Mesothelial cell of epicardium (in vitro differentiated cells): ENCODE measurements around the gene SSR4. TPM values are rescaled to one million over a fixed set of nuclear protein-coding genes. Genes with fewer than 3 reads are reported as not detected.

ENCODE experiments used
- DNase-seq, 2 experiments: peaks; one replicate each; pipeline ENCODE4 v3.0.0; 2021; ENCODE audit warnings: low spot score in 2 of 2; ENCODE audit not compliant: unreplicated experiment in 2 of 2
- H3K27ac Mint-ChIP-seq: 2 replicates; pipeline ENCODE4 v1.8.0; 2021; ENCODE audit warnings: mixed read lengths
- H3K27me3 Mint-ChIP-seq: 2 replicates; pipeline ENCODE4 v1.8.0; 2021; ENCODE audit warnings: low read depth, mixed read lengths
- H3K36me3 Mint-ChIP-seq: 2 replicates; pipeline ENCODE4 v1.8.0; 2021; ENCODE audit warnings: mixed read lengths
- H3K4me1 Mint-ChIP-seq: 2 replicates; pipeline ENCODE4 v1.8.0; 2021; ENCODE audit warnings: mixed read lengths
- H3K4me3 Mint-ChIP-seq: 2 replicates; pipeline ENCODE4 v1.8.0; 2021; ENCODE audit warnings: mild to moderate bottlenecking, moderate library complexity, mixed read lengths
- H3K9me3 Mint-ChIP-seq: 2 replicates; pipeline ENCODE4 v1.8.0; 2021; ENCODE audit warnings: mixed read lengths
- CTCF ChIP-seq: fragments of 200-600 bp; sonication (generic); IDR thresholded peaks from one replicate; pipeline ENCODE4 v1.5.0; 2021; ENCODE audit warnings: antibody characterized with exemption; ENCODE audit not compliant: unreplicated experiment
- total RNA-seq: library from RNA; stranded (reverse); gene quantifications from 3 replicates; pipeline ENCODE4 v1.2.1, GENCODE V29; 2021

The SSR4 gene
- total RNA-seq, 1 donor from 2014 or later, result 213 TPM

GRCh38 chrX:153779891-153780677 is 14.4 kb upstream of the SSR4 start:
- Mint-ChIP-seq H3K4me1 (no peaks in the 10 kb centered on the region), H3K27ac (no peak overlapping the region), H3K4me3 (no peak overlapping the region), H3K9me3 (no peaks in the 10 kb centered on the region), H3K36me3 (no peaks in the 10 kb centered on the region), H3K27me3 (no peaks in the 10 kb centered on the region)
- no peak for TF ChIP-seq CTCF
- no peak for DNase-seq

- no peaks in the 10 kb centered on the region for H3K4me1 Mint-ChIP-seq
- no peak for TF ChIP-seq CTCF
- no peaks in the 10 kb centered on the region for H3K9me3 Mint-ChIP-seq
- DNase-seq, result no peak
- no peak within 1 kb of the TSS for H3K27ac Mint-ChIP-seq
- H3K27me3 Mint-ChIP-seq, result no peaks in the 10 kb centered on the region
- no peaks in the 10 kb centered on the region for H3K36me3 Mint-ChIP-seq
- H3K4me3 Mint-ChIP-seq, result no peak within 1 kb of the TSS
Observed at GRCh38 chrX:153780678-153781427, 13.6 kb upstream of the SSR4 start, which contains the start of gene SRPK3. SRPK3 (plus strand) TSS chrX:153781041; CDS start chrX:153781087, 46 bp downstream.

GRCh38 chrX:153781428-153782047 is 12.9 kb upstream of the SSR4 start:
- Mint-ChIP-seq H3K36me3 (peaks cover 3% of the 10 kb centered on the region), H3K4me3 (no peak overlapping the region), H3K27me3 (no peaks in the 10 kb centered on the region), H3K27ac (no peak overlapping the region), H3K4me1 (no peaks in the 10 kb centered on the region), H3K9me3 (no peaks in the 10 kb centered on the region)
- TF ChIP-seq CTCF, result no peak
- DNase-seq, result no peak

GRCh38 chrX:153782313-153782712 is 12.2 kb upstream of the SSR4 start:
- no peaks in the 10 kb centered on the region for H3K4me1 Mint-ChIP-seq
- no peak overlapping the region for H3K27ac Mint-ChIP-seq
- H3K36me3 Mint-ChIP-seq, result peaks cover 5% of the 10 kb centered on the region
- no peaks in the 10 kb centered on the region for H3K9me3 Mint-ChIP-seq
- no peak for DNase-seq
- H3K27me3 Mint-ChIP-seq, result no peaks in the 10 kb centered on the region
- no peak overlapping the region for H3K4me3 Mint-ChIP-seq
- no peak for TF ChIP-seq CTCF

- no peaks in the 10 kb centered on the region for H3K27me3 Mint-ChIP-seq
- H3K36me3 Mint-ChIP-seq, result peaks cover 7% of the 10 kb centered on the region
- DNase-seq, result no peak
- no peaks in the 10 kb centered on the region for H3K4me1 Mint-ChIP-seq
- no peaks in the 10 kb centered on the region for H3K9me3 Mint-ChIP-seq
- H3K4me3 Mint-ChIP-seq, result no peak overlapping the region
- no peak for TF ChIP-seq CTCF
- H3K27ac Mint-ChIP-seq, result no peak overlapping the region
Observed at GRCh38 chrX:153782871-153783270, 11.6 kb upstream of the SSR4 start.
